Activated T-cell treated with anti-CD3 and anti-CD28 coated beads, Interleukin-2, amount 50 U/mL, for 4 hours (primary cell): ENCODE measurements around the gene TSPAN18. TPM values are rescaled to one million over a fixed set of nuclear protein-coding genes. Genes with fewer than 3 reads are reported as not detected.

Experiments used
- ATAC-seq, 2 donors: fragments of 200-7000 bp; cut with Tn5 transposase; one replicate each; pipeline ENCODE4 v1.10.0; 2021
- DNase-seq: peaks from one replicate; pipeline ENCODE4 v3.0.0-alpha.2; 2020
- H3K27me3 Mint-ChIP-seq: one replicate; pipeline ENCODE4 v1.8.0; 2021; ENCODE audit warnings: low read depth, mixed read lengths
- H3K36me3 Mint-ChIP-seq: one replicate; pipeline ENCODE4 v1.8.0; 2022; ENCODE audit warnings: mixed read lengths; ENCODE audit not compliant: insufficient read depth
- H3K4me1 Mint-ChIP-seq: one replicate; pipeline ENCODE4 v1.8.0; 2021; ENCODE audit warnings: low read depth, mixed read lengths
- H3K4me3 Mint-ChIP-seq: one replicate; pipeline ENCODE4 v1.8.0; 2021; ENCODE audit warnings: mild to moderate bottlenecking, moderate library complexity, mixed read lengths
- H3K9me3 Mint-ChIP-seq: one replicate; pipeline ENCODE4 v1.8.0; 2021; ENCODE audit warnings: mixed read lengths
- total RNA-seq, 3 donors: library from RNA; stranded (reverse); gene quantifications; one replicate each; pipeline ENCODE4 v1.2.1, GENCODE V29; 2021

TSPAN18 gene
- 1 to 10 TPM in 2 of 3 donors, under 1 TPM in 1; 0.84 to 2.0 (median 1.5) TPM for total RNA-seq

GRCh38 chr11:44726283-44727113, at the start of gene TSPAN18:
Gene TSPAN18 (plus strand): TSS chr11:44726962. CDS start chr11:44906417, 179,455 bp downstream.
- DNase-seq (peak; percentile 30), ATAC-seq (peak; percentile 36 to 48)
- H3K4me1 Mint-ChIP-seq, result peaks cover 40% of the 10 kb centered on the region
- peaks cover 11% of the 10 kb centered on the region for H3K27me3 Mint-ChIP-seq
- no peaks in the 10 kb centered on the region for H3K36me3 Mint-ChIP-seq
- H3K4me3 Mint-ChIP-seq, result peak within 1 kb of the TSS; percentile 85
- H3K9me3 Mint-ChIP-seq, result no peaks in the 10 kb centered on the region

- peak; percentile 63 to 66 for ATAC-seq
- Mint-ChIP-seq H3K9me3 (no peaks in the 10 kb centered on the region), H3K4me3 (peak overlapping the region; percentile 60), H3K36me3 (no peaks in the 10 kb centered on the region), H3K4me1 (peaks cover 54% of the 10 kb centered on the region), H3K27me3 (no peaks in the 10 kb centered on the region)
- DNase-seq, result peak; percentile 17
These were observed 45.7 kb upstream of the TSPAN18 start for GRCh38 chr11:44680982-44681597.

GRCh38 chr11:44681698-44682097, 45.1 kb upstream of the TSPAN18 start:
- Mint-ChIP-seq H3K27me3 (no peaks in the 10 kb centered on the region), H3K4me1 (peaks cover 58% of the 10 kb centered on the region)
- no peak for ATAC-seq

GRCh38 chr11:44684859-44685281, 41.9 kb upstream of the TSPAN18 start:
- Mint-ChIP-seq H3K27me3 (no peaks in the 10 kb centered on the region), H3K36me3 (no peaks in the 10 kb centered on the region), H3K4me3 (no peak overlapping the region), H3K9me3 (no peaks in the 10 kb centered on the region), H3K4me1 (peaks cover 54% of the 10 kb centered on the region)
- ATAC-seq, result no peak
- DNase-seq, result no peak

More at GRCh38 chr11:44681698-44682097, 45.1 kb upstream of the TSPAN18 start:
- Mint-ChIP-seq H3K36me3 (no peaks in the 10 kb centered on the region), H3K9me3 (no peaks in the 10 kb centered on the region), H3K4me3 (peak overlapping the region; percentile 60)
- DNase-seq, result no peak

GRCh38 chr11:44687388-44687787, 39.4 kb upstream of the TSPAN18 start:
- H3K36me3 Mint-ChIP-seq, result no peaks in the 10 kb centered on the region
- ATAC-seq (no peak), DNase-seq (no peak)
- no peak overlapping the region for H3K4me3 Mint-ChIP-seq
- H3K4me1 Mint-ChIP-seq, result peaks cover 29% of the 10 kb centered on the region
- H3K9me3 Mint-ChIP-seq, result no peaks in the 10 kb centered on the region
- no peaks in the 10 kb centered on the region for H3K27me3 Mint-ChIP-seq

GRCh38 chr11:44689265-44689664, 37.5 kb upstream of the TSPAN18 start:
- H3K4me3 Mint-ChIP-seq, result no peak overlapping the region
- no peaks in the 10 kb centered on the region for H3K27me3 Mint-ChIP-seq
- ATAC-seq (no peak), DNase-seq (no peak)
- H3K4me1 Mint-ChIP-seq, result peaks cover 21% of the 10 kb centered on the region
- no peaks in the 10 kb centered on the region for H3K9me3 Mint-ChIP-seq
- H3K36me3 Mint-ChIP-seq, result no peaks in the 10 kb centered on the region

GRCh38 chr11:44690651-44691050, 36.1 kb upstream of the TSPAN18 start:
- Mint-ChIP-seq H3K4me3 (no peak overlapping the region), H3K27me3 (no peaks in the 10 kb centered on the region), H3K36me3 (no peaks in the 10 kb centered on the region), H3K9me3 (no peaks in the 10 kb centered on the region), H3K4me1 (peaks cover 27% of the 10 kb centered on the region)
- DNase-seq, result no peak
- ATAC-seq, result no peak

GRCh38 chr11:44692460-44692859, 34.3 kb upstream of the TSPAN18 start:
- H3K36me3 Mint-ChIP-seq, result no peaks in the 10 kb centered on the region
- H3K4me3 Mint-ChIP-seq, result no peak overlapping the region
- no peak for DNase-seq
- no peak for ATAC-seq
- H3K27me3 Mint-ChIP-seq, result no peaks in the 10 kb centered on the region
- H3K4me1 Mint-ChIP-seq, result peaks cover 17% of the 10 kb centered on the region
- H3K9me3 Mint-ChIP-seq, result no peaks in the 10 kb centered on the region

GRCh38 chr11:44693654-44694119, 33.1 kb upstream of the TSPAN18 start:
- no peaks in the 10 kb centered on the region for H3K9me3 Mint-ChIP-seq
- no peak for DNase-seq
- H3K4me1 Mint-ChIP-seq, result peaks cover 8% of the 10 kb centered on the region
- no peak overlapping the region for H3K4me3 Mint-ChIP-seq
- no peaks in the 10 kb centered on the region for H3K36me3 Mint-ChIP-seq
- H3K27me3 Mint-ChIP-seq, result no peaks in the 10 kb centered on the region
- ATAC-seq, result no peak

- no peaks in the 10 kb centered on the region for H3K9me3 Mint-ChIP-seq
- ATAC-seq, result no peak
- H3K4me3 Mint-ChIP-seq, result no peak overlapping the region
- peaks cover 8% of the 10 kb centered on the region for H3K4me1 Mint-ChIP-seq
- DNase-seq, result no peak
- H3K36me3 Mint-ChIP-seq, result no peaks in the 10 kb centered on the region
- H3K27me3 Mint-ChIP-seq, result no peaks in the 10 kb centered on the region
These were observed 32.3 kb upstream of the TSPAN18 start for GRCh38 chr11:44694443-44694842.

GRCh38 chr11:44695169-44695833, 31.5 kb upstream of the TSPAN18 start:
- Mint-ChIP-seq H3K4me1 (peaks cover 8% of the 10 kb centered on the region), H3K9me3 (no peaks in the 10 kb centered on the region), H3K36me3 (no peaks in the 10 kb centered on the region), H3K4me3 (no peak overlapping the region), H3K27me3 (no peaks in the 10 kb centered on the region)
- DNase-seq (no peak), ATAC-seq (no peak)

GRCh38 chr11:44698252-44698912, 28.4 kb upstream of the TSPAN18 start:
- Mint-ChIP-seq H3K27me3 (peaks cover 7% of the 10 kb centered on the region), H3K4me3 (no peak overlapping the region), H3K4me1 (peaks cover 14% of the 10 kb centered on the region), H3K36me3 (no peaks in the 10 kb centered on the region), H3K9me3 (no peaks in the 10 kb centered on the region)
- no peak for DNase-seq
- no peak for ATAC-seq

- Mint-ChIP-seq H3K36me3 (no peaks in the 10 kb centered on the region), H3K9me3 (peaks cover 3% of the 10 kb centered on the region), H3K4me3 (no peak overlapping the region), H3K27me3 (peaks cover 7% of the 10 kb centered on the region), H3K4me1 (peaks cover 10% of the 10 kb centered on the region)
- DNase-seq (no peak), ATAC-seq (no peak)
These were observed 27.0 kb upstream of the TSPAN18 start for GRCh38 chr11:44699497-44700408.
